T-helper 2 cell (primary cell): ENCODE measurements around the gene NOX4.
"Not testable (repeated sequence)": the region's sequence is repeated elsewhere in the genome, so short reads cannot be mapped to it uniquely, and the experiment has no call there.

Experiments used
- DNase-seq, 5 experiments: peaks; one replicate each; pipeline versions ENCODE4 v3.0.0 to v3.0.0-alpha.2; 2012 to 2022

Gene NOX4

GRCh38 chr11:89457190-89457589, 34.0 kb downstream of the NOX4 start:
- no peak for DNase-seq

DNA sequence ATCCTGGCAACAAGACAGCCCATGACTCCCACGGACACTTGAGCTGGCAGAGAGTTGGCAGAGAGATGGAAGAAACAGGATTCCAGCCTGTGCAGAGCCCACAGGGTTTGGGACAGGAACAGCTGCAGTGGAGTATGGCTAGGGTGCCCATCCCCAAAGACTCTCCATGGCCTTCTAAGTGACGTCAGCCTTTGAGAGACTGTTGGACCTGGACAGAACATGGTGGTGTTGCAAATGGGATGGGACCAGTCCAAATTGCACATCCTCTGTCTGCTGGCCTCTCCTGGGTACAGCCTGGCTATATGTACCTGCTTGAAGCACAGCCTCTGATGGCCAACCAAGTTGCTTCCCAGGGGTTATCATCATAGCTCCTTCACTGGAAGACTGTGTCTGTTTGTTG, 34.5 kb downstream of the NOX4 start:
- DNase-seq: no peak

- no peak for DNase-seq
Observed at GRCh38 chr11:89452780-89453179, 38.4 kb downstream of the NOX4 start.

DNA sequence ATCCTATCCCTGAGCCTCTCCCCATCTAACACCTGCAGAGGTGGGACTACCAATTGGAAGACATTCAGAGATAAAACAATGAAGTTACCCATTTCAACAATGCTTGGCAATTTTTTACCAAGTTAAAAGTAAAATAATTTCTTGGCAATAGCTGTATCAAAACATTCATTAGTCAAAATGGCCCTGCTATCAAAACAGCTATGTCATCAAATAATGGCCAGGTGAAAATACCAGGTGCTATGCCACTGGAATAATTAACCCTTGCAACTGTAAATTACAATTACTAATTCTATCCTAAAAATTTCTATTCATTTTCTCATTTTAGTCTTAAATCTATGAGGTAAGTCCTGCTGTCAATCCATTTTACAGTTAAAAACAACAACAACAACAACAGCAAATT, 43.3 kb downstream of the NOX4 start:
- no peak for DNase-seq

DNA sequence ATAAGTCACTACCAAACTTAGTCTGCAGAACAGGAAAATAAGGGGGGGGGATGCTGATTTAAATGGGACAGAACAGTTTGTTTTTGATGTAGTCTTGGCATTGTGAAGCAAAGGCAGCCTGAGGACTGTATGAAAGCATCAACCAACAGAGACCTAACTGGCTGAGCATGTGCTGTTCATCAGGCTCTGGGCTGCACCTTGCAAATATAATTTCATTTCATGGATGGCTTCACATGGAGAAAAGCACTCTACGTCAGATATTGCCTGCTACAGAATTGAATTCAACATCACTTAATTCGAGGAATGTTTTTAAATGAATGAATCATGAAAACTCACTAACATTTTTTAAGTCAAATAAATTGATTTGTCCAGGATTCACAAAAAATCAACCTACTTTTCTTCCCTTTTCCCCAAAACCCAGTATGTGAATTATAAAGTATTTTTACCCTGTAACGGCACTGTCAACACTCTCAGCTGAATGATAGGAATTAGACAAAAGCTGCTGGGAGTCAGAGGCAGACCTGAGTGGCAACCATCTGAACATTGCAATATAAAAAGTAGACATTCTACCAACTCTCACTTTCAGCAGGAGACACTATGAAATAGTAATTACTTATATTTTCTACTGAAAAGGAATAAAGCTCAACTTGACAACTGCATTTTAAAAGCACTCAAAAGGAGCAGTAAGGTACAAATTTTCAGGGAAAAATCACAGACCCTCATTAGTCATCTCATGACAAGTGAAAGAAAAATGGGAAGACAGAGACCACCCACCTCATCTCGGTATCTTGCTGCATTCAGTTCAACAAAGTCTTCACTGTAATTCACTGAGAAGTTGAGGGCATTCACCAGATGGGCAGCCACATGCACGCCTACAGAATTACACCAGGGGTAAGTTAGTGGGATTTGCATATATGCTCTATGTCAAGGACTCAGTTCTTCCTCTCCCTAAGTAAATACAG, 47.5 kb downstream of the NOX4 start:
- no peak for DNase-seq

DNA sequence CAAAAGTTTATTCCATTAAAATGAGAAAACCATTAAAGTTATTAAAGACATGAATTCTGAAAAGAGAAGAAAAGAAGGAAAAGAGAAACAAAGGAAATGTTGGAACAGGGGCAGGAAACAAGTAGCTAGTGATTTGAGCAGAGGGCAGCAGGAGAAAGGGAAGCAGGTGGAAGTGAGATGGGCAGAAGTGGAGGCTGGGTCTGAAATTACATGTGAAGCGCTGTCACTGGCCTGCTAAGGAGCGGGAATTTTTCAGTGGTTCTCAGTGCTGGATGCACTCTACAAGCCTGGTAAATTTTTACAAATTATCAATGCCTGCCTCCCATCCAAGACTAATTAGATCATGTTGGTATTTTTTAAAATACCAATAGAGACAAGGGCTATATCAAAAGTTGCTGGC, 48.4 kb downstream of the NOX4 start:
- no peak for DNase-seq

DNA sequence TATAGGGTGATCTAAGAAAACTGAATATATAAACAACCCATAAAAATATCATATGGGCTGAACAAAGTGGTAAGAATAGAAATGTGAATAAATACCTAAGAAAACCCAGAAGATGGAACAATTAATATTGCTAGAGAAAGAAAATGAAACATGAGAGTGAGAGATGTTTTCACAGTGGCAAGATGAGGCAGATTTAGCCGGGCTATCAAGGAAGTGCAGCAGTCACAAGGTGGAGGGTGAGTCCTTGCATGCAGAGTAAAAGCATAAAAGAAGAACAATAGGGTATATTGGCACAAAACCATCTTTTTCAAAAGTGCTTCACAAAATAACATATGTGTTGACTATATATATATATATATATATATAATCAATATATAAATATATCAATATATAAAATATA, 49.6 kb downstream of the NOX4 start:
- no peak for DNase-seq

DNA sequence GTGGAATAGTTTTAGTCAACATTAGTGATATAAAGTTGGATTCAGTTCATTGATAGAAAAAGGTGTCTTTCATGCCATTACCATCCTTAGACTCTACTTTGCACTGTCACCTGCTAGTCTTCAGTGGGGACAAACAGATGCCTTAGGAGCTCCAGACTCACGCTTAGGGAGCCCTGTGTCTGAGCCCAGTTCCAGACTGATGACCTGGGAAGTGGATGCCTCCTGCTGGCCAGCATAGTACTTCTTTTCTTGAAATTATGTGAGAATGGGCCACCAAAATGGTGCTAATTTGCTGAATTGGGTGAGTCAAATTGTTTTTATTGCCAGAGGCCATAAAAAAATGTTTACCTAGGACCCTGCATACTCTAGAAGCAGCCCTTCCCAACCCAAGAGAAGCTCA, 53.9 kb downstream of the NOX4 start:
- no peak for DNase-seq

DNA sequence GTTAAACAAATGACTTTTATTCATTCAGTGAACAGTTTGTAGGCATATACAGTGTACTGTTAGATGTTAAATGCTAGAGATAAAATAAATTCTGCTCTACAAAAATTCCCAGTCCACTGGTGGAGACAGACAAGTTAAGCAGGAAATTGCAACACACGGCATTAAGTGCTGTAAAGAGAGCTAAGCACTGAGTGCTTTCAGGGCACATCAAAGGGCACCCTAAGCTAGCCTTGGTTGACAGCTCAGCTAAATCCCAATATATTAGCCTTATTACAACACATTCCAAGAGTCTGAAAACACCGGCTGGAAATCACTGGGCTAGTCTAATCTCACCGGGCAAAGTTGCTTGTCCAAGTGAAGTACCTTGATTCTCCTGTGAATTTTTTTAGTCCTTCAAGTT, 55.1 kb downstream of the NOX4 start:
- DNase-seq: no peak

- no peak for DNase-seq
Observed at GRCh38 chr11:89433278-89433677, 57.9 kb downstream of the NOX4 start.

- DNase-seq: not testable (repeated sequence)
Observed at GRCh38 chr11:89432182-89432581, 59.0 kb downstream of the NOX4 start.

DNA sequence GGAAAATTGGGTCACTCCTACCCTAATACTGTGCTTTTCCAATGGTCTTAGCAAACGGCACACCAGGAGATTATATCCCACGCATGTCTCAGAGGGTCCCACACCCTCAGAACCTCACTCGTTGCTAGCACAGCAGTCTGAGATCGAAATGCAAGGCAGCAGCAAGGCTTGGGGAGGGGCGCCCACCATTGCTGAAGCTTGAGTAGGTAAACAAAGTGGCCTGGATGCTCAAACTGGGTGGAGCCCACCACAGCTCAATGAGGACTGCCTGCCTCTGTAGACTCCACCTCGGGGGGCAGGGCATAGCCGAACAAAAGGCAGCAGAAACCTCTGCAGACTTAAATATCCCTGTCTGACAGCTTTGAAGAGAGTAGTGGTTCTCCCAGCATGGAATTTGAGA, 64.7 kb downstream of the NOX4 start:
- not testable (repeated sequence) for DNase-seq

- DNase-seq: no peak
Observed at GRCh38 chr11:89421718-89422117, 69.5 kb downstream of the NOX4 start.

- DNase-seq: no peak
Observed at GRCh38 chr11:89420981-89421380, 70.2 kb downstream of the NOX4 start.

- DNase-seq: no peak
Observed at GRCh38 chr11:89416961-89417360, 74.2 kb downstream of the NOX4 start.

DNA sequence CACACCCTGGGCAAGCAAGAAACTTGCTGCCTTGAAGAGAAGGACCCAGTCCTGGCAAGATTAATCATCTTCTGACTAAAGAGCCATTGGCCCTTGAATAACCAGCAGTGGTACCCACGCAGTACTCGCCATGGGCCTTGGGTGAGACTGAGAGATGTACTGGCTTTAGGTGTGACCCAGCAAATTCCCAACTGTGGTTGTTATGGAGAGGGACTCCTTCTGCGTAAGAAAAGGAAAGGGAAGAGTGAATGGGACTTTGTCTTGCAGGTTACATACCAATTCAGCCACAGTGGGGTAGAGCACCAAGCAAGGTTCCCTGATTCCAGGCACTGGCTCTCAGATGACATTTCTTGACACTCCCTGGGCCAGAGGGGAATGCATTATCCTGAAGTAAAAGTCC, 80.1 kb downstream of the NOX4 start:
- not testable (repeated sequence) for DNase-seq

DNA sequence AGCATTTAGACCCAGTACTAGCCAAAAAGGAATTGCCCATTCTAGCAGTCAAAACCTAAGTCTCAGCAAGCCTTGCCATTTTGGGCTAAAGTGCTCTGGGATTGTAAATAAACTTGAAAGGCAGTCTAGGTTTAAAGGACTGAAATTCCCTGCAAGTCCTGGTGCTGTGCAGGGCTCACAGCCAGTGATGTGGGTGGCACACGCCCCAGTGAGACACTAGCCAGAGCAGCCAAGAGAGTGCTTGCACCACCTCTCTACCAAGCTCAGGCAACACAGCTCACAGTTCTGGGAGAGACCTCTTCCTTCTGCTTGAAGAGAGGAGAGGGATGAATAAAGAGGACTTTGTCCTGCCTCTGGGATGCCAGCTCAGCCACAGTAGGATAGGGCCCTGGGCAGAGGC, 80.5 kb downstream of the NOX4 start:
- not testable (repeated sequence) for DNase-seq

- not testable (repeated sequence) for DNase-seq
Observed at GRCh38 chr11:89408441-89408840, 82.7 kb downstream of the NOX4 start.

GRCh38 chr11:89405629-89406028, 85.5 kb downstream of the NOX4 start:
- DNase-seq: no peak

DNA sequence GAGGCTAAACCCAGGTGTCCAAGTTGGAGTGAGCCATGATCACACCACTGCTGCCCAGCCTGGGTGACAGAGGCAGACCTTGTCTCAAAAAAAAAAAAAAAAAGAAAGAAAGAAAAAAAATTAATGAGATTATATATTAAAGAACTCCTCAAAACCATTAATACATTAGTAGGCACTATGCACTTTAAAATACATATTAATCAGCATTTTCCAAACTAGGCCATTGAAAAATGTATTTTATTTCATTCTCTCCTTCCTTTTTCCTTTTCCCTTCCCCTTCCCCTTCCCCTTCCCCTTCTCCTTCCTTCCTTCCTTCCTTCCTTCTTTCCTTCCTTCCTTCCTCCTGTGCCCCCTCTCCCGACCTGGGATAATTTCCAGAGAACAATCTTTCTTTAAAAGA, 99.5 kb downstream of the NOX4 start:
- not testable (repeated sequence) for DNase-seq

DNA sequence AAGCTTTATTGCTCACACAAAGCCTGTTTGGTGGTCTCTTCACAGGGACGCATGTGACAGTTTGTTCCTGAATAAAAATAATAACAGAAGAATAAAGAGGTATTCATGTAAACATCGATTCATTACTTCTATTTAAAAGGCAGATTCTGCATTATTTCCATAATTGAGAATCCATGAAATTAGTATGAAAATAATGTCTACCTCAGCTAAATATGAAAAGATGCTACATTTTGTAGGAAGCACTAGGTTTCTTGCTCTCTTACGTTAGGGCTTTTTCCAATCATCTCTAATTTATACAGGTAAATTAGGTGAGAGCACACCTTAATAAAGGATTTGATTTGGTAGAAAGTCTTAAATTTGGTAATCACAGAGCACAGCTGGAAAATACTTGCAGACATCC, 103.7 kb downstream of the NOX4 start:
- DNase-seq: not testable (repeated sequence)

DNA sequence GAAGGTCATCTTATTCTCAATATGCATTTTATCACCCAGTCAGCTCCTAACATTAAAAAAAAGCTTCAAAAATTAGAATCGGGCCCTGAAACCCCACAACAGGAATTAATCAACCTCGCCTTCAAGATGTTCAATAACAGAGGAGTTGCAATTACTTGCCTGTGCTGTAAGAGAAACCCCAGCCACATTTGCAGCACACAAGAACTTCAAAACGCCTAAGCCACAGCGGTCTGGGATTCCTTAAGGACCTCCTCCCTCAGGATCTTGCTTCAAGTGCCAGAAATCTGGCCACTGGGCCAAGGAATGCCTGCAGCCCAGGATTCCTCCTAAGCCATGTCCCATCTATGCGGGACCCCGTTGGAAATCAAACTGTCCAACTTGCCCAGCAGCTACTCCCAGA, 108.2 kb downstream of the NOX4 start:
- DNase-seq: not testable (repeated sequence)

DNA sequence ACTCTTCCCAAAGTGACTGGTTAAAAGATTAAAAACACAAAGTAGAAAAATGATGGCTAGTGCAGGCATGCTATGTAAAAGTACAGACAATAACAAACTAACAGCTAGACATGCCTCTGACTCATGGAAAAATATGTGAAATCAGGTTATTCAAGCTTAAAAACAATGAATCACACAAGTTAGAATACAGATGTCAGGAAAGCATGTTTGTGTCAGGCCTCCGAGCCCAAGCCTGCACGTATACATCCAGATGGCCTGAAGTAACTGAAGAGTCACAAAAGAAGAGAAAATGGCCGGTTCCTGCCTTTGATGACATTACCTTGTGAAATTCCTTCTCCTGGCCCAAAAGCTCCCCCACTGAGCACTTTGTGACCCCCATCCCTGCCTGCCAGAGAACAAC, 110.1 kb downstream of the NOX4 start:
- no peak for DNase-seq

DNA sequence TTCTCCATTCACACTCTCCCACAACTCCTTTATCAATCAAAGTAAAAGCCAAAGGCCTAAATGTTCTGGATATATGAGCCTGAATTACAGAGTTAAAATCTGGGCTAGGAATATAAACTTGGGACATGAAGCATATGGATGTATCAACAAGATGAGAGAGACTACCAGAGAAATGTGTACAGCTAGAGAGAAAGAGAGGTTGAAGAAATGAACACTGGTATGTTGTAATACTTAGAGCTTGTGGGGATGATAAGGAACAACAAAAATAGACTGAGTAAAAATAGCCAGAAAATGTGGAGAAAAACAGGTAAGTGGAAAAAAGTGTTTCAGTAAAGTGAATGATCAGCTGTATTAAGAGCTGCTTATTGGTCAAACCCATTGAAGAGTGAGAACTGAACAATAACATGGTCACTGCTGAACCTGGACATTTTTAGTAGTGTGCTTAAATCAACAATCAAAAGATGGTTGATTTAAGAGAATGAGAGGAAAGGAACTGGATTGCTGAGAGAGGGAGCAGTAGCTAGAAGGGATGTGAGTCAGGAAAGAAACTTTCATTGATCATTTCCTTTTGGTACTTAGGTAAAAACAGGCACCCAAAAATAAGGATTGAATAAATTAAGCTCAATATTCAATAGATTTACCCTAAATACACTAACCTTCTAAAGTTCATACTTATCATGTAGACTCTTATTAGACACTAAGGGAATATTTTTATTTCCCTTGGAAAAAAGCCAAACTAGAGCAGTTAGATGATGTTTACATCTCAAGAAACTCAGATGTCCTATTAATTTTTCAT, 111.0 kb downstream of the NOX4 start:
- DNase-seq: not testable (repeated sequence)
